NCI-H2196 (cell line): ENCODE data around the gene BTBD9.

Source experiments
- DNase-seq: peaks from one replicate; lab custom pipeline; 2025; ENCODE audit not compliant: unreplicated experiment; lab: John Stamatoyannopoulos, UW

The BTBD9 gene

DNA sequence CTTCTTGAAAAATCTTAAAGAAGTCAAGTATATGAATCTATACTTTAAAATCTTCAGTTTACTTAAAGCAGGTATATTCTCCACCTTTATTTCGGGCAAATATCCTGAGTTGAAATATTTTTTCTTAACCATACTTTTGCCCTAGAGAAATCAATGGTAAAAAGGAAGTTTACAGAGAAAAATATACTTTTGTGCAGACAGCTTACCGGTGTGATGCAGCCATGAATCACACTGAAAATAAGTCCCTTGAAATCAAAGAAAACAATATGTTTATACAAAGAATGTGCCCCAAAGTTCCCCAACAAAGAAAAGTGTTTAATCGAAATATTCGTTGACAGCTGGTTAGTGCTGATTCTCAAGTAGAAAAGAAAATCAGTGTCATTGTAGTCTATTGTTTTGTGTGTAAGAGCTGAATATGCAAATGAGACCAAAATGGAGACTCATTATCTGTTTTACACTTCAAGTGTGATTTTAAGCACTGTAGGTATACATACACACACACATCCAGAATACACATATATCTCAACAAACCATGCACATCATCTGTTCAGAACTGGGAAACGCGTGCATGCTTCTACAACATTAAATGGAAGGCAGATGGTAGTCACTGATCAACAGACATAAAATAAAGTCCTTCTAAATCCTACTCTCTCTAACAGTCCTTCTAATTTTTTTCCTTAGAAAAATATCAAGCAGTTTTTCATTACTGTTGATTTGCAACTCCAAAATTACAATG, 73.3 kb downstream of the BTBD9 start:
- no peak for DNase-seq

- no peak for DNase-seq
These were observed 75.4 kb downstream of the BTBD9 start for GRCh38 chr6:38564301-38564700.

- no peak for DNase-seq
These were observed 84.1 kb downstream of the BTBD9 start for GRCh38 chr6:38555606-38556005.

DNA sequence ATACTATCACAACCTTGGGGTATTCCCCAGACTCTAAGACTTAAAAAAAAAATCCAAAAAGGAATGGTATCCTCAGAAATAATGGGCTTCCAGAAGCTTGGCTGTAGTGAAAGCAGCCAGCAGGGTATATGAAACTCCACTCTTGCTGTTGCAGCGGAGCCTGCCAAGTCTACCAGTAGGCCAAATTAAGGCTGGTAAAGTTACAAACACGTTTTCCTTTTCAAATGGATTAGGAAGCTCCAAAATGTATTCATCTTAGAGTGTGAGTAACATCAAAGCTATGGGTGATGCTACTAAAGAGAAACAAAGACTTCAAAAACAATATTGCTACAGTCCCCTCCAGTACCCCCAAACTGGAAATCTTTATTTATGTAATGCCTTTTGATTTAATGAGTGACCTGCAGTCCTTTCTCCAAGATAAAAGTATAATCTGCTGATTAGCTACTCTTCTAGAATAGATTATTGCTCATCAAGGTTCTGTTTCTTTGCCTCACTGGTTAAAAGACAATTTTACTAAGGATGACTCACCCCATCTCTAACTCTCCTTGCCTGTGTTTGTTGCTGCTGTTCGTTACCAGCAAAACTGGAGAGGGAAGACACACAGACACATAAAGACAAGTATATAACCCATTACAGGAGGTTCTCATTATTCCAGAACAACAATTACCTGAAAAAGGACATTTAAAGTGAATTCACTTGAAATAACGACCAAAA, 84.9 kb downstream of the BTBD9 start:
- no peak for DNase-seq

- DNase-seq: no peak
These were observed 85.7 kb downstream of the BTBD9 start for GRCh38 chr6:38554014-38554413.

GRCh38 chr6:38552121-38552520, 87.6 kb downstream of the BTBD9 start:
- DNase-seq: no peak

GRCh38 chr6:38549795-38550194, 89.9 kb downstream of the BTBD9 start:
- DNase-seq: no peak

DNA sequence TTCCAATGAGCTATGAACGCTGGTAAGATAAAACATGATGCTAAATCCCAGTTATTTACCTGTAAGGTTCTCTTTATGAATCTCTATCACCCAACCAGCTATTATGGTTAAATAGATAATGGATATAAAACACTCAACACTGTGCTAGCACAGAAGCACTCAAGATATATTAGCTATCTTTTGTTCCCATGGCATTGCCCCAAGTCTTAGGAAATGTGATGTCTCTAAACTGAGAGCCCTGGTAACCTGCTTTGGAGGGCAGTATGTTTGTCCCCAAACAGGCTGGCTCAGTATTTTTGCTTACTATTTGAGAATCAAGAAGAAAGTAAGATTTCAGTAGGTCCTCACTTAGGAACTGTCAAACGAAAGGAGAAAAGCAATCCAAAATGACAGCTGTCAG, 90.5 kb downstream of the BTBD9 start:
- DNase-seq: no peak

- DNase-seq: no peak
These were observed 96.7 kb downstream of the BTBD9 start for GRCh38 chr6:38543022-38543421.

- DNase-seq: no peak
These were observed 97.7 kb downstream of the BTBD9 start for GRCh38 chr6:38542031-38542430.

DNA sequence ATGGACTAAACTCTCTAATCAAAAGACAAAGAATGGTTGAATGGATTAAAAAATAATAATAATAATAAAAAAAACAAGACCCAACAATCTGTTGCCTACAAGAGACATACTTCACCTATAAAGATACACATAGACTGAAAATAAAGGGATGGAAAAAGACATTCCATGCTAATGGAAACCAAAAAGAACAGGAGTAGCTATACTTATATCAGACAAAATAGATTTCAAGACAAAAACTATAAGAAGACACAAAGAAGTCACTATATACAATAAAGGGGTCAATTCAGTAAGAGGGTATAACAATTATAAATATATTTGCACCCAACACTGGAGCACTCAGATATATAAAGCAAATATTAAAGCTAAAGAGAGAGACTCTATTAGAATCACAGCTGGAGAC, 106.7 kb downstream of the BTBD9 start:
- no peak for DNase-seq

DNA sequence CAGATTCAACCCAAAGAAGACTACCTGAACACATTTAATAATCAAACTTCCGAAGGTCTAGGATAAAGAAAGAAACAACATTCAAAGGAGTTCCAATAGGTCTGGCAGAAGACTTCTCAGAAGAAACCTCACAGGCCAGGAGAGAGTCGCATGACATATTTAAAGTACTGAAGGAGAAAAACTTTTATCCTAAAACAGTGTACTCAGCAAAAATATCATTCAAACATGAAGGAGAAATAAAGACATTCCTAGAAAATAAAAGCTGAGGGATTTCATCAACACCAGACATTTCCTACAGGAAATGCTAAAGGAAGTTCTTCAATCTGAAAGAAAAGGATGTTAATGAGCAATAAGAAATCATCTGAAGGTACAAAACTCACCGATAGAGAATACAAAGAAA, 108.6 kb downstream of the BTBD9 start:
- DNase-seq: no peak

DNA sequence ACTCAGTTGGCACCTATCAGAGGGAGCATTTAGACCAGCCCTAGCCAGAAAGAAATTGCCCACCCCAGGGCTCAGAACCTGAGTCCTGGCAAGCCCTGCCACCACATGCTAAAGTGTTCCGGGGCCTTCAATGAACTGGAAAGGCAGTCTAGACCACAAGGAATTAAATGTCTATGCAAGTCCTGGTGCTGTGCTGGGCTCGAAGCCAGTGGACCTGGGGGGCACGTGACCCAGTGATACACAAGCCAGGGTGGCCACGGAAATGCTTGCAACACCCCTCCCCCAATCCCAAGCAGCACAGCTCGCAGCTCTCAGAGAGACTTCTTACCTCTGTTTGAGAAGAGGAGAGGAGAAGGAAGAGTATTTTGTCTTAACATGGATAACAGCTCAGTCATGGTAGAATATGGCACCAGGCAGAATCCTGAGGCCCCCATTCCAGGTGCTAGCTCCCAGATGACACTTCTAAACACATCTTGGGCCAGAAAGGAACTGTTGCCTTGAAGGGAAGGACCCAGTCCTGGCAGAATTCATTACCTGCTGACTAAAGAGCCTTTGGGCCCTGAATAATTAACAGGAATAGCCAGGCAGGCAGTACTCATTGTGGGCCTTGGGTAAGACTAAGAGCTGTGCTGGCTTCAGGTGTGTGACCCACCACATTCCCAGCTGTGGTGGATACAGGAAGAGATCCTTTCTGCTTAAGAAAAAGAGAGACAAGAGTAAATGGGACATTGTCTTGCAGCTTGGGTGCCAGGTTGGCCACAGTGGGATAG, 111.3 kb downstream of the BTBD9 start:
- no peak for DNase-seq

DNA sequence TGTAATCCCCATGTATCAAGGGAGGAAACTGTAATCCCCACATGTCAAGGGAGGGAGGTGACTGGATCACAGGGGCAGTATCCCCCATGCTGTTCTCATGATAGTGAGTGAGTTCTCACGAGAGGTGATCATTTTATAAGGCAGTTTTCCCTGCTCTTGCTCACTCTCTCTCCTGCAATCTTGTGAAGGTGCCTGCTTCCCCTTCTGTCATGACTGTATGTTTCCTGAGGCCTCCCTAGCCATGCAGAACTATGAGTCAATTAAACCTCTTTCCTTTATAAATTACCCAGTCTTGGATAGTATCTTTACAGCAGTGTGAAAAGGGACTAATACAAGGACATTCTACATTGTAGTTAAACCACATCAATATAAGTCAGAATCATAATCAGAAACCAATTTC, 112.4 kb downstream of the BTBD9 start:
- no peak for DNase-seq

GRCh38 chr6:38525888-38526287, 113.8 kb downstream of the BTBD9 start:
- no peak for DNase-seq

DNA sequence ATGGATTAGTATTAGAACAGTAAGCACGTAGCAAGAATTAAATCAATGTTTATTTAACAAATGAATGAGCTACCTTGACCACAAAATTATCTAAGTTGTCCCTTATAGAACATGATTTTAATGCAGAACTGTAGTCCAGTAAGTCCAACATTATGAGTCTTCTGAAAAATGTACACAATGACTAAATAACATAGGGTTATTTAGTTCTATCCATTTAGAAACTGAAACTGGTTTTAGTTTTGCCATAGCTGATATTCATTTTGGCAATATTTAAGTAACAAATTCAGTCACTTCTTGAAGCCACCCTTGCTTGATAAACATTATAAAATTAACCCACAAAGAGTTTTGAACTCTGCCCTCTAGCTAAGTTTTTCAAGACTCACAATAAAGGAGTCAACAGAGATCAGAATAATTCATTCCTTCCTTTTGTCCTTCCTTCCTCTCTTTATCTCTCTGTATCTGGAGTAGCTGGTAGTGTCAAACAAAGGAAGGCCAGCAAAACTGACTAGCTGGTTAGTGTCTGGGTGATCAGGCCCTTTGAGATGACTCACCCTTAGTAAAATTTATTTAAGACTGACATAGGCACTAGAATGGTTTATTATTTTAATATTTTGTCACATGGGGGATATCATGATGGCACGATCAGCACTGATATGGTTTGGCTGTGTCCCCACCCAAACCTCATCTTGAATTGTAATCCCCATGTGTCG, 115.1 kb downstream of the BTBD9 start:
- DNase-seq: no peak

DNA sequence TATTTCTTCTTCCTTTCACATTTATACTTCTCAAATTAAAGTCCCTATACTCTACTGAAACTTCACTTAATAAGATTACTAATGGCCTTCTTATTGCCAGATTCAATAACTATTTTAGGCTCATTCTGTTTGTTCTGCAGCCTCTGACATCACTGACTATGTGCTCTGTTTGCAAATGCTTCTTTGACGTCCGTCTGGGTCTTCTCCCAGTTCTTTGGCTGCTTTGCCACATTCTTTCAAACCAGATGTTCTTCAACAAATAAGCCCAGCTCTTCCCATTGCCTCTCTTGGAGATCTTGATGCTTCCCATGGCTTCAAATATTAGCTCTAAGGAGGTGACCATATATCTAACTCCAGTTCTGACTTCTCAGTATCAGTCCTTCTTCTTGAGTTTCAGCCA, 117.4 kb downstream of the BTBD9 start:
- DNase-seq: no peak

DNA sequence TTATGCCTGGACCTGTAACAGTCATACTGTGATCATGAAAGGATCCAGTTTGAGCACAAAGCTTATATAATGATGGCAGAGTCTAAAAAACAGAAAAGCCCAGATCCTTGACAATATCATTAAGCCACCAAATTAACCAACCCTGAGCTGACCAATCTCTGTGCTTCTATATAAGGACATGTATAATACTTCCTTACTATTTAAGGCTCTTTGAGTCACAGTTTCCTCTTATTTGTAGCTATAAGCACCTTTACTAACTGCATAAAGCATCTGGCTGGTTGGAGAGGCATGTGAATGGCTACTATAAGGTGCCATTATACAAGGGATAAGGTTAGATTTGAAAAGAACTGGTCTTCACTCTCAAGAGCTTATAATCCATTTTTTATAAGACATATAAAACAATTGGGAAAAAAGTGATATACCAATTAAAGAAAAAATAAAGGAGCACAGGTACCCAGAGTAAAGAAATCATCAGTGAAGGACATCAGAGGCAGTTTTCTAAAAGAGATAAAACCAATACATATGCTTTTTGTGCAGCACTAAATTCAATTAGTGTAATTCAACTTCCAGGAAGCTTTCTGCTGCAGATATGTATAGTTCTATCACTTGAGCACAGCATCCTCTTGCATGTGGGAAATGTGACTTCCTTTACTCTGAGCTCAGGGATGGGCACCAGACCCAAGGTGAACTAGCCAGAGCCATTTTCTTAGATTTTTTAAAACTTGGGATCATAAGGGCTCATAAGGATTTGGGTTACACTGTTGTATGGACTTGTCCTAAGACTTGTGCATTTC, 121.0 kb downstream of the BTBD9 start:
- no peak for DNase-seq

DNA sequence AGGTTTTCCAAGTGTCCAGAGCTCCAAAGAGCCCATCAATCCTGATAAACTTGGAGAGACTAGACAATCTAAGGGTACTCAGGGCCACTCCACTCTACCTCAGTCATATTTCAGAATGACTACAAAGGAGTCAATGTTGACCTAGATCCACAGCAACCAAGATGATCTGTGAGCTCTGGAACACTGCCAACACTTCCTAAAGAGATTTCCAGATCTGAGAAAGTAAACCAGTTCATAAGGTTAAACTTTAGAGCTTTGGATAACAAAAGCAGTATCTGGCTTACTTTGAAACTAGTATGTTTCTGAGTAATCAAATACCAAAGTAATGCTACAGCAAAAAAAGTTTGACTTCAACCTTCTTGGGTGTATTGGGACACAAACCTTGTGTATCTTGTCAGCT, 122.7 kb downstream of the BTBD9 start:
- no peak for DNase-seq

- DNase-seq: no peak
These were observed 125.3 kb downstream of the BTBD9 start for GRCh38 chr6:38514399-38514798.

DNA sequence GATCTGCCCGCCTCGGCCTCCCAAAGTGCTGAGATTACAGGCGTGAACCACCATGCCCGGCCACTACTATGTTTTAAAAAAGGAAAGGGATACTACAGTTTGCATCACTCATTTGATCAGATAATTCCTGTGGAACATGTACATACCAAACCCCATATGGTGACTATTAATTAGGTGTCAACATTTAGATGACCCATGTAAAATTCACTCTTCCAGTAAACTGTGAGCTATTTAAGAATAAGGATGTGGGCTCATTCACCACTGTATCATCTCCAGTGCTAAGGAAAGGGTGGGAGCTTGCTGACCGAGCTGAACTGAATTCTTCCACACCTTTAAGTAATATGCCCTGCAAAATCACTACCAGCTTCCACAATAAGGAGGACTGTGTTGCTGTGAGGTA, 127.5 kb downstream of the BTBD9 start:
- DNase-seq: no peak
